Measurements from ENCODE around the gene CACNA1B. TPM values are rescaled to one million over a fixed set of nuclear protein-coding genes. Genes with fewer than 3 reads are reported as not detected.

CACNA1B gene
- total RNA-seq, 1 experiment from 2014 or later, result not detected

DNA sequence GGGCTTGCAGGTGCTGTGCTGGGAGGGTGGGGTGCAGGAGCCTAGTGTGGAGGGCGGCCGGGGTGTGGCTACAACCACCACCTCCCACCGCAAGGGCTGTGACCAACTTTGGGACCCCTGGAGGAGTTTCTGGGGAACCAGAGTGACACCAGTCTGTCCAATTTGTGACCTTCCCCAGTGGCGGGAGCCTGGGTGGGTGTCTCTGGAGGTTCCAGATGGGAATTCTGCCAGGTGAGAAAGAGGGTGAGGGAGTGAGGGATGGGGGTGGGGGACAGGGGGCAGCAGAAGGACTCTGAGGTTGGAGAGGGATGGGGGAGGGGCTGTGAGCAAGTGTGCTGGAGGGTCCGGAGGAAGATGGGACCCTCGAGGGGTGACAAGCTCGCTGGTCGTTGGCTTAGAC lies 4.2 kb upstream of the CACNA1B start:
- Mint-ChIP-seq H3K4me1 (ENCODE audit: low read depth, unreplicated experiment) (no peaks in the 10 kb centered on the region), H3K27me3 (ENCODE audit: unreplicated experiment) (peaks cover 57% of the 10 kb centered on the region), H3K4me3 (ENCODE audit: low read depth, unreplicated experiment) (no peak overlapping the region), H3K9me3 (ENCODE audit: low read depth, unreplicated experiment) (no peaks in the 10 kb centered on the region), H3K36me3 (ENCODE audit: insufficient read depth, unreplicated experiment) (no peaks in the 10 kb centered on the region), H3K27ac (ENCODE audit: unreplicated experiment) (no peak overlapping the region)
- intact Hi-C loops (cut with micrococcal nuclease; ENCODE audit: unreplicated experiment), result no loop called here
- BruUV-seq (replicated peaks), result no TSS peak
- CTCF ChIA-PET, result no interaction called here
- DNase-seq, result no peak
- TF ChIP-seq, protein P1, sequence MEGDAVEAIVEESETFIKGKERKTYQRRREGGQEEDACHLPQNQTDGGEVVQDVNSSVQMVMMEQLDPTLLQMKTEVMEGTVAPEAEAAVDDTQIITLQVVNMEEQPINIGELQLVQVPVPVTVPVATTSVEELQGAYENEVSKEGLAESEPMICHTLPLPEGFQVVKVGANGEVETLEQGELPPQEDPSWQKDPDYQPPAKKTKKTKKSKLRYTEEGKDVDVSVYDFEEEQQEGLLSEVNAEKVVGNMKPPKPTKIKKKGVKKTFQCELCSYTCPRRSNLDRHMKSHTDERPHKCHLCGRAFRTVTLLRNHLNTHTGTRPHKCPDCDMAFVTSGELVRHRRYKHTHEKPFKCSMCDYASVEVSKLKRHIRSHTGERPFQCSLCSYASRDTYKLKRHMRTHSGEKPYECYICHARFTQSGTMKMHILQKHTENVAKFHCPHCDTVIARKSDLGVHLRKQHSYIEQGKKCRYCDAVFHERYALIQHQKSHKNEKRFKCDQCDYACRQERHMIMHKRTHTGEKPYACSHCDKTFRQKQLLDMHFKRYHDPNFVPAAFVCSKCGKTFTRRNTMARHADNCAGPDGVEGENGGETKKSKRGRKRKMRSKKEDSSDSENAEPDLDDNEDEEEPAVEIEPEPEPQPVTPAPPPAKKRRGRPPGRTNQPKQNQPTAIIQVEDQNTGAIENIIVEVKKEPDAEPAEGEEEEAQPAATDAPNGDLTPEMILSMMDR (IDR thresholded peaks at IDR 0.05; ENCODE audit: unreplicated experiment), result no peak

DNA sequence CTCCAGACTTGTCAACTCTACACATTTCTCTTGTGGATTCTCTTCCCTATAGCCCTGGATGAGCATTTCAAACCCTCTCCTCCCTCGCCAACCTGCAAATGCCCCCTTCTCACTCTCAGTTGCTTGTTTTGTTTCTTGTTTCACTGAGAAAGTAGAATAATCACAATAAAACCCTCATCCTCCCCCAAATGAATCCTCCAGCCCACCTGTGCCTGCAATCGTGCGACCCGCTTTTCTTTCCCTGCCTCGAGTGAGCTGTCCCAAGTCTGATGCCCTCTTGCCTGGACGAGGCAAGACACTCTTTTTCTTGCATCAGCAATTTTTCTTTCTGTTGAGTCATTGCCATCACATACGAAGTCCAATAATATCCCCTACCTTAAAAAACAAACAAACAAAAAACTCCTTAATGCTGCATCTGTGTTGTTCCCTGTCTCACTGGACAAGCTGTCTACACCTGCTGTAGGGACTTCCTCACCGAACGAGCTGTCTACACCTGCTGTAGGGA lies 3.7 kb upstream of the CACNA1B start:
- BruUV-seq (replicated peaks), result no TSS peak
- peaks cover 52% of the 10 kb centered on the region for H3K27me3 Mint-ChIP-seq (ENCODE audit: unreplicated experiment)

DNA sequence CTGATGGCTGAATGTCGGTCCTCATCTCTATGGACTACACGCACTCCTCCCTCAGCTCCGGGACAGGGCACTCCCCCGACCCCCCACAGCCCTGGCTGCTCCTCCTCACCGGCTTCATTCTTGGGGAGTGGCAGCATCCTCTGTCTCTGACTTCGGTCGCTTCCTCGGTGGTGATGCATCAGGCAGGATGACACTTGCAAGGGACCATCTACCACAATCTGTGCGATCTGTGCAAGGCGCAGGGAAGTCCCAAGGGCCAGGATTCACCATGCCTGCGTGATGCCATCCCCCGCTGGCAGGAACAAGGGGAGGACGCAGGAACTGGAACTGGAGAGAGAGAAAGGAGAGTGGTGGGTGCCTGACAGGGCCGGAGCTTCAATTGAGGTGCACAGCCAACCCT lies 2.2 kb upstream of the CACNA1B start:
- no peaks in the 10 kb centered on the region for H3K36me3 Mint-ChIP-seq (ENCODE audit: insufficient read depth, unreplicated experiment)
- no peak overlapping the region for H3K27ac Mint-ChIP-seq (ENCODE audit: unreplicated experiment)
- TF ChIP-seq, protein P1 (IDR thresholded peaks at IDR 0.05; ENCODE audit: unreplicated experiment), result no peak
- H3K4me1 Mint-ChIP-seq (ENCODE audit: low read depth, unreplicated experiment), result no peaks in the 10 kb centered on the region
- DNase-seq, result no peak
- no TSS peak for BruUV-seq (replicated peaks)
- H3K9me3 Mint-ChIP-seq (ENCODE audit: low read depth, unreplicated experiment), result no peaks in the 10 kb centered on the region
- H3K4me3 Mint-ChIP-seq (ENCODE audit: low read depth, unreplicated experiment), result no peak overlapping the region
- H3K27me3 Mint-ChIP-seq (ENCODE audit: unreplicated experiment), result peaks cover 60% of the 10 kb centered on the region
- CTCF ChIA-PET, result no interaction called here
- intact Hi-C loops (cut with micrococcal nuclease; ENCODE audit: unreplicated experiment), result no loop called here

More for the DNA sequence above, 3.7 kb upstream of the CACNA1B start:
- TF ChIP-seq, protein P1 (IDR thresholded peaks at IDR 0.05; ENCODE audit: unreplicated experiment), result no peak
- Mint-ChIP-seq H3K27ac (ENCODE audit: unreplicated experiment) (no peak overlapping the region), H3K4me3 (ENCODE audit: low read depth, unreplicated experiment) (no peak overlapping the region), H3K36me3 (ENCODE audit: insufficient read depth, unreplicated experiment) (no peaks in the 10 kb centered on the region), H3K9me3 (ENCODE audit: low read depth, unreplicated experiment) (no peaks in the 10 kb centered on the region), H3K4me1 (ENCODE audit: low read depth, unreplicated experiment) (no peaks in the 10 kb centered on the region)
- CTCF ChIA-PET, result no interaction called here
- no peak for DNase-seq
- intact Hi-C loops (cut with micrococcal nuclease; ENCODE audit: unreplicated experiment), result no loop called here

DNA sequence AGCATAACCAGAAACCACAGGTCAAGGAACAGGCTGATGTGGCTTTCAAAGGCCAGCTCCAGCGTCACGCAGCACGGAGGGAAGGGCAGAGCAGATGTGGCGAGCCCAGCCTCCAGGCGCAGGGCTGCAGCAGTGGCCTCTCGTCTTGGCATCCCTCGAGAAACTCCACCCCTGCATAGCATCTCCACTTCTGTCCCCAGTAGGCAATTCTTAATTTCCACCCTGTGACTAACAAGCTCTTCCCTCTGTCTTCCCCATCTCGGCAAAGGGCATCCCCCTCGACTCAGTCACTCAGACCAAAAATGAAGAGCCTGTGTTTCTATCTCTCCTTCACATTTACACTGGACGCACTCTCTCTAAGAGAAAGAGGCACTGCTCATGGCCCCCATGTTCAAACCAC lies 1.7 kb upstream of the CACNA1B start:
- BruUV-seq (replicated peaks), result no TSS peak
- no peak overlapping the region for H3K27ac Mint-ChIP-seq (ENCODE audit: unreplicated experiment)

More for the DNA sequence above, 1.7 kb upstream of the CACNA1B start:
- Mint-ChIP-seq H3K9me3 (ENCODE audit: low read depth, unreplicated experiment) (no peaks in the 10 kb centered on the region), H3K4me1 (ENCODE audit: low read depth, unreplicated experiment) (no peaks in the 10 kb centered on the region), H3K4me3 (ENCODE audit: low read depth, unreplicated experiment) (no peak overlapping the region), H3K27me3 (ENCODE audit: unreplicated experiment) (peaks cover 64% of the 10 kb centered on the region), H3K36me3 (ENCODE audit: insufficient read depth, unreplicated experiment) (no peaks in the 10 kb centered on the region)
- CTCF ChIA-PET, result no interaction called here
- intact Hi-C loops (cut with micrococcal nuclease; ENCODE audit: unreplicated experiment), result no loop called here
- TF ChIP-seq, protein P1 (IDR thresholded peaks at IDR 0.05; ENCODE audit: unreplicated experiment), result no peak
- no peak for DNase-seq
